B cell (primary cell): ENCODE measurements around the gene L3MBTL3. TPM values are rescaled to one million over a fixed set of nuclear protein-coding genes. Genes with fewer than 3 reads are reported as not detected.
A peak's percentile ranks its signal among the peaks of the same experiment; 100 is the strongest.

Source experiments
- ATAC-seq: fragments of 200-7000 bp; cut with Tn5 transposase; one replicate; pipeline ENCODE4 v1.10.0; 2021; ENCODE audit warnings: low read depth, mild to moderate bottlenecking, moderate number of reproducible peaks, moderate library complexity
- CTCF ChIA-PET: fragments of 350-600 bp; sonication (Branson Sonifier 250); formaldehyde crosslinking; loops from one replicate; lab custom pipeline; 2021; ENCODE audit warnings: antibody characterized with exemption, inconsistent platforms; lab: Charles Lee
- POLR2A ChIA-PET: fragments of 350-600 bp; sonication (Branson Sonifier 250); formaldehyde crosslinking; loops from one replicate; lab custom pipeline; 2021; ENCODE audit warnings: antibody characterized with exemption; lab: Charles Lee
- DNase-seq: peaks from one replicate; pipeline ENCODE4 v3.0.0; 2013
- H2AFZ ChIP-seq: 2 replicates; pipeline ENCODE4 v1.6.1; 2012; ENCODE audit warnings: mild to moderate bottlenecking, low read depth, low read length; ENCODE audit not compliant: insufficient read depth, poor library complexity, severe bottlenecking
- H3K27ac ChIP-seq, 2 donors: 1 replicate in 1 of 2; 2 replicates in 1 of 2; pipeline ENCODE4 v1.5.1; 2012 to 2013; ENCODE audit warnings: low read length in 2 of 2, mild to moderate bottlenecking in 2 of 2, moderate library complexity in 1 of 2
- H3K27me3 ChIP-seq, 4 experiments: fragments of 200-600 bp in 1 of 4; sonication (generic) in 1 of 4; replicated peaks in 1 of 4; 1 replicate in 2 of 4; 2 replicates in 2 of 4; pipeline versions ENCODE4 v1.6.1 to v1.7.0; 2013 to 2016; ENCODE audit warnings: low read length in 3 of 4, mild to moderate bottlenecking in 2 of 4, mixed read lengths in 1 of 4, moderate library complexity in 1 of 4; ENCODE audit not compliant: insufficient read depth in 4 of 4, control insufficient read depth in 3 of 4; ENCODE audit errors: control extremely low read depth in 1 of 4
- H3K36me3 ChIP-seq, 2 experiments: replicated peaks in 1 of 2; 1 replicate in 1 of 2; 2 replicates in 1 of 2; pipeline versions ENCODE4 v1.6.1 to v1.7.1; 2013; ENCODE audit warnings: low read length in 1 of 2; ENCODE audit not compliant: insufficient read depth in 2 of 2, control insufficient read depth in 1 of 2; ENCODE audit errors: control extremely low read depth in 1 of 2, extremely low read depth in 1 of 2
- H3K4me1 ChIP-seq, 2 donors: fragments of 200-600 bp in 1 of 2; sonication (generic) in 1 of 2; 1 replicate in 1 of 2; 2 replicates in 1 of 2; pipeline versions ENCODE4 v1.5.1 to v1.6.1; 2013 to 2017; ENCODE audit warnings: low read length in 2 of 2; ENCODE audit not compliant: control insufficient read depth in 2 of 2, insufficient read depth in 2 of 2
- H3K4me2 ChIP-seq: replicated peaks from 2 replicates; pipeline ENCODE3; 2012; ENCODE audit warnings: mild to moderate bottlenecking, low read depth, low read length; ENCODE audit not compliant: poor library complexity, severe bottlenecking
- H3K4me3 ChIP-seq, 5 experiments: fragments of 200-600 bp in 1 of 5; sonication (generic) in 1 of 5; 1 replicate in 3 of 5; 2 replicates in 2 of 5; pipeline versions ENCODE4 v1.5.1 to v1.7.0; 2011 to 2016; ENCODE audit warnings: low read length in 4 of 5, mild to moderate bottlenecking in 4 of 5, low read depth in 2 of 5, control low read depth in 1 of 5, moderate library complexity in 1 of 5; ENCODE audit not compliant: insufficient read depth in 1 of 5; ENCODE audit errors: control extremely low read depth in 1 of 5, extremely low read depth in 1 of 5
- H3K79me2 ChIP-seq: fragments of 200-600 bp; sonication (generic); one replicate; pipeline ENCODE4 v1.6.0; 2016; ENCODE audit warnings: low read length; ENCODE audit not compliant: control insufficient read depth, insufficient read depth
- H3K9ac ChIP-seq: fragments of 200-600 bp; sonication (generic); 2 replicates; pipeline ENCODE4 v1.6.1; 2017; ENCODE audit warnings: mild to moderate bottlenecking, low read length, moderate library complexity
- H3K9me3 ChIP-seq, 3 donors: one replicate each; pipeline versions ENCODE4 v1.6.1 to v1.7.1; 2013; ENCODE audit warnings: low read length in 2 of 3; ENCODE audit not compliant: control insufficient read depth in 2 of 3, insufficient read depth in 1 of 3; ENCODE audit errors: control extremely low read depth in 1 of 3
- H4K20me1 ChIP-seq: 2 replicates; pipeline ENCODE4 v1.6.0; 2012; ENCODE audit warnings: mild to moderate bottlenecking, low read length; ENCODE audit not compliant: insufficient read depth, control insufficient read depth, poor library complexity, severe bottlenecking
- H3K27ac Mint-ChIP-seq: one replicate; pipeline ENCODE4 v1.8.0; 2021; ENCODE audit warnings: mixed read lengths
- H3K27me3 Mint-ChIP-seq: one replicate; pipeline ENCODE4 v1.8.0; 2021; ENCODE audit warnings: mixed read lengths
- H3K4me1 Mint-ChIP-seq: one replicate; pipeline ENCODE4 v1.8.0; 2021; ENCODE audit warnings: mixed read lengths
- H3K4me3 Mint-ChIP-seq: one replicate; pipeline ENCODE4 v1.8.0; 2021; ENCODE audit warnings: mixed read lengths
- H3K9me3 Mint-ChIP-seq: one replicate; pipeline ENCODE4 v1.8.0; 2022; ENCODE audit warnings: mixed read lengths; ENCODE audit not compliant: insufficient read depth
- CTCF ChIP-seq: fragments of 200-600 bp; IDR thresholded peaks from one replicate; pipeline ENCODE4 v1.8.0; 2022; ENCODE audit warnings: antibody characterized with exemption, mild to moderate bottlenecking
- EZH2 ChIP-seq: IDR thresholded peaks from 2 replicates; pipeline ENCODE4 v1.6.1; 2012; ENCODE audit warnings: borderline replicate concordance, low read depth, mild to moderate bottlenecking, moderate library complexity, low read length; ENCODE audit not compliant: insufficient read depth, poor library complexity, severe bottlenecking
- WGBS: methylation state at CpG from one replicate; pipeline ENCODE4 v1.1.5; 2013; ENCODE audit warnings: missing lambda C conversion rate; ENCODE audit not compliant: insufficient coverage; 5-methylcytosine and 5-hydroxymethylcytosine counted together
- intact Hi-C: fragments of 100-400 bp; cut with micrococcal nuclease; formaldehyde crosslinking; loops from one replicate; pipeline ENCODE4 v1.10.0; 2022
- polyA plus RNA-seq: library from polyadenylated mRNA; depleted of rRNA; stranded (reverse); fragments of >200 nt; gene quantifications from 2 replicates; pipeline ENCODE4 v1.2.3, GENCODE V29; 2012
- total RNA-seq, 2 donors: library from RNA; stranded (reverse); fragments of 120-200 nt in 1 of 2; gene quantifications; 1 replicate in 1 of 2; 2 replicates in 1 of 2; pipeline versions ENCODE4 v1.2.3 to v1.2.4, GENCODE V29; 2013 to 2022

Gene L3MBTL3
- total and polyA plus RNA-seq, 2 donors (not counting 1 experiment from before 2014, with no cell fraction given), result 28.0 to 46.4 TPM

- POLR2A ChIA-PET, result no interaction called here
- Histone ChIP-seq H3K9ac (no peak overlapping the region), H3K36me3 (peaks cover 2 to 56% of the 10 kb centered on the region in 2 experiments), H3K4me3 (no peak overlapping the region), H3K4me1 (peaks cover 3 to 7% of the 10 kb centered on the region in 2 donors), H2AFZ (no peak overlapping the region), H3K4me2 (no peak overlapping the region), H3K27ac (no peak overlapping the region), H3K79me2 (peaks cover 2% of the 10 kb centered on the region), H3K27me3 (no peaks in the 10 kb centered on the region), H3K9me3 (no peaks in the 10 kb centered on the region), H4K20me1 (no peaks in the 10 kb centered on the region)
- Mint-ChIP-seq H3K4me1 (peaks cover 9% of the 10 kb centered on the region), H3K4me3 (no peak overlapping the region), H3K9me3 (no peaks in the 10 kb centered on the region), H3K27me3 (no peaks in the 10 kb centered on the region), H3K27ac (no peak overlapping the region)
- CTCF ChIA-PET, result interaction anchor here (0.7 kb wide), 1 partner anchor 25 kb away, joined by 3 read pairs; no protein-coding TSS in a partner anchor
- TF ChIP-seq CTCF (no peak), EZH2 (no peak)
- no peak for ATAC-seq
- no peak for DNase-seq
- 100% methylated on average over 1 of the region's 3 CpGs for WGBS
- intact Hi-C loops, result no loop called here
Measured at GRCh38 chr6:130099119-130099518, 80.7 kb downstream of the L3MBTL3 start.

GRCh38 chr6:130105996-130106704 is 87.8 kb downstream of the L3MBTL3 start:
- peak overlapping the region; percentile 34 to 67 for H3K27ac ChIP-seq
- peak overlapping the region; percentile 73 for H2AFZ ChIP-seq
- no peak overlapping the region for H3K4me3 ChIP-seq
- H4K20me1 ChIP-seq, result no peaks in the 10 kb centered on the region
- Mint-ChIP-seq H3K9me3 (peaks cover 7% of the 10 kb centered on the region), H3K4me3 (peak overlapping the region; percentile 56), H3K27ac (peak overlapping the region; percentile 89), H3K4me1 (peaks cover 41% of the 10 kb centered on the region), H3K27me3 (no peaks in the 10 kb centered on the region)
- H3K9me3 ChIP-seq, result no peaks in the 10 kb centered on the region
- CTCF ChIA-PET, result interaction anchor here (1.5 kb wide), 1 partner anchor 9 kb away, joined by 6 read pairs; no protein-coding TSS in a partner anchor
- no CpG with 5 or more reads among the region's 4 CpGs for WGBS
- DNase-seq, result peak; percentile 71
- H3K9ac ChIP-seq, result peak overlapping the region; percentile 25
- H3K4me2 ChIP-seq, result peak overlapping the region; percentile 53
- H3K4me1 ChIP-seq, result peaks cover 23 to 28% of the 10 kb centered on the region in 2 donors
- intact Hi-C loops, result no loop called here
- H3K36me3 ChIP-seq, result peaks cover 0 to 29% of the 10 kb centered on the region in 2 experiments
- TF ChIP-seq EZH2, result no peak
- no peak for TF ChIP-seq CTCF
- no peaks in the 10 kb centered on the region for H3K27me3 ChIP-seq
- POLR2A ChIA-PET, result interaction anchor here (0.6 kb wide), 1 partner anchor 9 kb away, joined by 3 read pairs; no protein-coding TSS in a partner anchor
- H3K79me2 ChIP-seq, result peaks cover 3% of the 10 kb centered on the region
- ATAC-seq, result peak; percentile 83
